HepG2 (cell line): ENCODE data around the gene MRPL38. TPM values are rescaled to one million over a fixed set of nuclear protein-coding genes. Genes with fewer than 3 reads are reported as not detected.

Source experiments
- CHCHD3 ChIP-seq: sonication (generic); formaldehyde crosslinking; IDR thresholded peaks from 2 replicates; pipeline ENCODE4 v1.8.0; 2022; ENCODE audit warnings: mild to moderate bottlenecking, missing genetic modification reagents, moderate library complexity
- GZF1 ChIP-seq: sonication (generic); formaldehyde crosslinking; IDR thresholded peaks from 2 replicates; pipeline ENCODE4 v1.5.1; 2020; ENCODE audit warnings: mild to moderate bottlenecking, missing genetic modification reagents
- KLF13 ChIP-seq: sonication (generic); formaldehyde crosslinking; IDR thresholded peaks from 2 replicates; pipeline ENCODE4 v1.4.0; 2020; ENCODE audit warnings: mild to moderate bottlenecking, missing genetic modification reagents
- RBM39 ChIP-seq: fragments of 200-400 bp; formaldehyde crosslinking; IDR thresholded peaks from one replicate; pipeline ENCODE4 v1.6.1; 2018; ENCODE audit warnings: antibody characterized with exemption, mild to moderate bottlenecking, low read depth, low read length; ENCODE audit not compliant: poor library complexity, severe bottlenecking
- RFX1 ChIP-seq: fragments of 450-650 bp; IDR thresholded peaks from 2 replicates; pipeline ENCODE4 v1.6.1; 2017
- SAFB2 ChIP-seq: sonication (generic); formaldehyde crosslinking; IDR thresholded peaks from 2 replicates; pipeline ENCODE4 v1.5.1; 2020; ENCODE audit warnings: missing genetic modification reagents, low read depth, mild to moderate bottlenecking, borderline replicate concordance
- SRSF9 ChIP-seq: fragments of 200-400 bp; formaldehyde crosslinking; IDR thresholded peaks from 2 replicates; pipeline ENCODE4 v1.6.1; 2018; ENCODE audit warnings: borderline replicate concordance, mild to moderate bottlenecking, low read depth, low read length; ENCODE audit not compliant: insufficient read depth, poor library complexity, severe bottlenecking
- TEAD2 ChIP-seq: sonication (generic); formaldehyde crosslinking; IDR thresholded peaks from 2 replicates; pipeline ENCODE4 v1.9.0; 2021; ENCODE audit warnings: missing genetic modification reagents
- ZC3H4 ChIP-seq: sonication (generic); formaldehyde crosslinking; IDR thresholded peaks from 2 replicates; pipeline ENCODE4 v1.4.0; 2020; ENCODE audit warnings: missing genetic modification reagents, borderline replicate concordance
- ZNF232 ChIP-seq: sonication (generic); formaldehyde crosslinking; IDR thresholded peaks from 2 replicates; pipeline ENCODE4 v1.4.0; 2020; ENCODE audit warnings: missing genetic modification reagents, borderline replicate concordance
- ZNF431 ChIP-seq: sonication (generic); formaldehyde crosslinking; IDR thresholded peaks from 2 replicates; pipeline ENCODE4 v1.9.0; 2022; ENCODE audit warnings: missing genetic modification reagents, low read depth, mild to moderate bottlenecking, borderline replicate concordance
- ZNF562 ChIP-seq: sonication (generic); formaldehyde crosslinking; IDR thresholded peaks from 2 replicates; pipeline ENCODE4 v1.8.0; 2022; ENCODE audit warnings: missing genetic modification reagents, borderline replicate concordance
- ZNF678 ChIP-seq: sonication (generic); formaldehyde crosslinking; IDR thresholded peaks from 2 replicates; pipeline ENCODE4 v1.4.0; 2020; ENCODE audit warnings: mild to moderate bottlenecking, missing genetic modification reagents
- ZNF703 ChIP-seq: sonication (generic); formaldehyde crosslinking; IDR thresholded peaks from 2 replicates; pipeline ENCODE4 v1.5.1; 2020; ENCODE audit warnings: missing genetic modification reagents, mild to moderate bottlenecking, moderate library complexity, borderline replicate concordance
- polyA plus RNA-seq, 8 experiments: library from polyadenylated mRNA; depleted of rRNA in 3 of 8; stranded (reverse) in 7 of 8; unstranded in 1 of 8; fragments of >200 nt; fragmentation: Illumina TruSeq in 4 of 8; extraction: Trizol in 4 of 8; gene quantifications; 2 replicates each; pipeline versions ENCODE4 v1.2.1 to v1.2.3, GENCODE V29; 2011 to 2016; ENCODE audit warnings: low read depth in 4 of 8, missing spikeins in 1 of 8, mixed read lengths in 1 of 8; ENCODE audit not compliant: insufficient read depth in 1 of 8
- total RNA-seq, 5 experiments: library from RNA; depleted of rRNA; stranded (reverse); fragments of >200 nt; fragmentation: Illumina TruSeq; extraction: Trizol; gene quantifications; 2 replicates each; pipeline ENCODE4 v1.2.3, GENCODE V29; 2016; ENCODE audit warnings: low read depth in 1 of 5
- TF ChIP-seq, protein P1 (sequence below): sonication (generic); formaldehyde crosslinking; IDR thresholded peaks from 2 replicates; pipeline ENCODE4 v1.9.0; 2021; ENCODE audit warnings: missing genetic modification reagents, borderline replicate concordance
- TF ChIP-seq, protein P2 (sequence below): IDR thresholded peaks from 2 replicates; pipeline ENCODE4 v1.6.1; 2012; ENCODE audit warnings: inconsistent platforms
- TF ChIP-seq, protein P3 (sequence below): fragments of 450-650 bp; IDR thresholded peaks from 2 replicates; pipeline ENCODE4 v1.6.1; 2017
- TF ChIP-seq, protein P4 (sequence below): IDR thresholded peaks from 2 replicates; pipeline ENCODE4 v1.6.1; 2012; ENCODE audit warnings: low read length, improper control_type of control experiment
- TF ChIP-seq, protein P5 (sequence below), 2 experiments: fragments of 450-650 bp in 1 of 2; sonication (generic) in 1 of 2; formaldehyde crosslinking; IDR thresholded peaks; 2 replicates each; pipeline versions ENCODE4 v1.5.0 to v1.8.0; 2020 to 2022; ENCODE audit warnings: mild to moderate bottlenecking in 1 of 2, missing genetic modification reagents in 1 of 2

MRPL38 gene
- total and polyA plus RNA-seq, 2 of the 13 experiments (the other 11 are each of a cell fraction or from before 2014, with no cell fraction given) = 83.7 to 125 TPM

DNA sequence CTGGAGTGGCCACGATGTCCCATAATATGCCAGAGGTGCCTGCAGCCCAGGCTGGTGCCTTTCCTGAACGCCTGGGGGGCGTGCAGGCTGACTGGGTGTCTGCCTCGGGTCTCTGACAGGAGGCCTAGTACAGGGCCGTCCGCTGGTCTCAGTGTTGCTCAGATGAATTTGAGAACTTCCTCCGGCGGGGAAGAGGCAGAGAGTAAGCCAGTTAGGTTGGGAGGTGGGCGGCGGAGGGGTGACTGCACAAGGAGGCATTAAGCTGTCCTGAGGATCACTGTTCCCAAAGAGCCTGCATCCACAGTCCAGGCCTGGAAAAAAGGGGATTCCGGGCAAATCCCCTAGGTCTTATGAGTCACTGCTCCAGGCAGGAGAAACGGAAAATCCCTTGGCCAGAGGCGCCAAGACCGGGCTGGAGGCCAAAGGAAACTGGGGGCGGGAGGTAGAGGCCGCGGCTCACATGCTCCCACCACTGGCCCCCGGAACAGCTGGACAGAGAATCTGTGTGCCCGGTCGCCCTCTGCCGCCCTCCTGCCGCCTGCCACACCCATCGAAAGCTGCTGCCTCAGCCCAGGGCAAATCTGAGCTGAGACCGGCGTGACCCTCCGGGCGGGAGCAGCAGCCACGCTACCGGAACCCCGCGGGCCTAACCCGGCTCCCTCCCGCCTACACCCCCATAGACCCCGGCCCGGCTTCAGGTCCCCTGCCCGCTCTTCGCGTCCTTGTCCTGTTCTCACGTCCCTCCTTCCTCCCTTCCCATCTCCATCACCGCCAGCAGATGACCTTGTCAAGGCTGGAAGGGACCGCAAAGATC lies 27.5 kb downstream of the MRPL38 start (continued):
- TF ChIP-seq, protein P1, sequence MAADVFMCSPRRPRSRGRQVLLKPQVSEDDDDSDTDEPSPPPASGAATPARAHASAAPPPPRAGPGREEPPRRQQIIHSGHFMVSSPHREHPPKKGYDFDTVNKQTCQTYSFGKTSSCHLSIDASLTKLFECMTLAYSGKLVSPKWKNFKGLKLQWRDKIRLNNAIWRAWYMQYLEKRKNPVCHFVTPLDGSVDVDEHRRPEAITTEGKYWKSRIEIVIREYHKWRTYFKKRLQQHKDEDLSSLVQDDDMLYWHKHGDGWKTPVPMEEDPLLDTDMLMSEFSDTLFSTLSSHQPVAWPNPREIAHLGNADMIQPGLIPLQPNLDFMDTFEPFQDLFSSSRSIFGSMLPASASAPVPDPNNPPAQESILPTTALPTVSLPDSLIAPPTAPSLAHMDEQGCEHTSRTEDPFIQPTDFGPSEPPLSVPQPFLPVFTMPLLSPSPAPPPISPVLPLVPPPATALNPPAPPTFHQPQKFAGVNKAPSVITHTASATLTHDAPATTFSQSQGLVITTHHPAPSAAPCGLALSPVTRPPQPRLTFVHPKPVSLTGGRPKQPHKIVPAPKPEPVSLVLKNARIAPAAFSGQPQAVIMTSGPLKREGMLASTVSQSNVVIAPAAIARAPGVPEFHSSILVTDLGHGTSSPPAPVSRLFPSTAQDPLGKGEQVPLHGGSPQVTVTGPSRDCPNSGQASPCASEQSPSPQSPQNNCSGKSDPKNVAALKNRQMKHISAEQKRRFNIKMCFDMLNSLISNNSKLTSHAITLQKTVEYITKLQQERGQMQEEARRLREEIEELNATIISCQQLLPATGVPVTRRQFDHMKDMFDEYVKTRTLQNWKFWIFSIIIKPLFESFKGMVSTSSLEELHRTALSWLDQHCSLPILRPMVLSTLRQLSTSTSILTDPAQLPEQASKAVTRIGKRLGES (CRISPR knock-in tag) = no peak
- TF ChIP-seq ZC3H4 (CRISPR knock-in tag) = peak; percentile 33; the same call in 1 of the 2 replicates
- TF ChIP-seq RFX1 = no peak
- TF ChIP-seq, protein P2, sequence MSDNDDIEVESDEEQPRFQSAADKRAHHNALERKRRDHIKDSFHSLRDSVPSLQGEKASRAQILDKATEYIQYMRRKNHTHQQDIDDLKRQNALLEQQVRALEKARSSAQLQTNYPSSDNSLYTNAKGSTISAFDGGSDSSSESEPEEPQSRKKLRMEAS = no peak
- TF ChIP-seq, protein P3, sequence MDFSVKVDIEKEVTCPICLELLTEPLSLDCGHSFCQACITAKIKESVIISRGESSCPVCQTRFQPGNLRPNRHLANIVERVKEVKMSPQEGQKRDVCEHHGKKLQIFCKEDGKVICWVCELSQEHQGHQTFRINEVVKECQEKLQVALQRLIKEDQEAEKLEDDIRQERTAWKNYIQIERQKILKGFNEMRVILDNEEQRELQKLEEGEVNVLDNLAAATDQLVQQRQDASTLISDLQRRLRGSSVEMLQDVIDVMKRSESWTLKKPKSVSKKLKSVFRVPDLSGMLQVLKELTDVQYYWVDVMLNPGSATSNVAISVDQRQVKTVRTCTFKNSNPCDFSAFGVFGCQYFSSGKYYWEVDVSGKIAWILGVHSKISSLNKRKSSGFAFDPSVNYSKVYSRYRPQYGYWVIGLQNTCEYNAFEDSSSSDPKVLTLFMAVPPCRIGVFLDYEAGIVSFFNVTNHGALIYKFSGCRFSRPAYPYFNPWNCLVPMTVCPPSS = no peak
- TF ChIP-seq GZF1 = peak; percentile 36; the same call in 1 of the 2 replicates
- no peak; the same call in 1 of the 2 replicates for TF ChIP-seq ZNF431
- no peak; the same call in 1 of the 2 replicates for TF ChIP-seq ZNF562
- no peak for TF ChIP-seq RBM39
- peak; percentile 72 for TF ChIP-seq ZNF703 (CRISPR knock-in tag)
- TF ChIP-seq ZNF678 = 0 out of 2 replicates have a peak, but pooled peaks have one; percentile 73
- TF ChIP-seq SRSF9 = no peak
- TF ChIP-seq, protein P4, sequence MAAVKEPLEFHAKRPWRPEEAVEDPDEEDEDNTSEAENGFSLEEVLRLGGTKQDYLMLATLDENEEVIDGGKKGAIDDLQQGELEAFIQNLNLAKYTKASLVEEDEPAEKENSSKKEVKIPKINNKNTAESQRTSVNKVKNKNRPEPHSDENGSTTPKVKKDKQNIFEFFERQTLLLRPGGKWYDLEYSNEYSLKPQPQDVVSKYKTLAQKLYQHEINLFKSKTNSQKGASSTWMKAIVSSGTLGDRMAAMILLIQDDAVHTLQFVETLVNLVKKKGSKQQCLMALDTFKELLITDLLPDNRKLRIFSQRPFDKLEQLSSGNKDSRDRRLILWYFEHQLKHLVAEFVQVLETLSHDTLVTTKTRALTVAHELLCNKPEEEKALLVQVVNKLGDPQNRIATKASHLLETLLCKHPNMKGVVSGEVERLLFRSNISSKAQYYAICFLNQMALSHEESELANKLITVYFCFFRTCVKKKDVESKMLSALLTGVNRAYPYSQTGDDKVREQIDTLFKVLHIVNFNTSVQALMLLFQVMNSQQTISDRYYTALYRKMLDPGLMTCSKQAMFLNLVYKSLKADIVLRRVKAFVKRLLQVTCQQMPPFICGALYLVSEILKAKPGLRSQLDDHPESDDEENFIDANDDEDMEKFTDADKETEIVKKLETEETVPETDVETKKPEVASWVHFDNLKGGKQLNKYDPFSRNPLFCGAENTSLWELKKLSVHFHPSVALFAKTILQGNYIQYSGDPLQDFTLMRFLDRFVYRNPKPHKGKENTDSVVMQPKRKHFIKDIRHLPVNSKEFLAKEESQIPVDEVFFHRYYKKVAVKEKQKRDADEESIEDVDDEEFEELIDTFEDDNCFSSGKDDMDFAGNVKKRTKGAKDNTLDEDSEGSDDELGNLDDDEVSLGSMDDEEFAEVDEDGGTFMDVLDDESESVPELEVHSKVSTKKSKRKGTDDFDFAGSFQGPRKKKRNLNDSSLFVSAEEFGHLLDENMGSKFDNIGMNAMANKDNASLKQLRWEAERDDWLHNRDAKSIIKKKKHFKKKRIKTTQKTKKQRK = no peak
- TF ChIP-seq CHCHD3 (CRISPR knock-in tag) = no peak
- no peak; the same call in 1 of the 2 replicates for TF ChIP-seq SAFB2 (CRISPR knock-in tag)
- TF ChIP-seq, protein P5, sequence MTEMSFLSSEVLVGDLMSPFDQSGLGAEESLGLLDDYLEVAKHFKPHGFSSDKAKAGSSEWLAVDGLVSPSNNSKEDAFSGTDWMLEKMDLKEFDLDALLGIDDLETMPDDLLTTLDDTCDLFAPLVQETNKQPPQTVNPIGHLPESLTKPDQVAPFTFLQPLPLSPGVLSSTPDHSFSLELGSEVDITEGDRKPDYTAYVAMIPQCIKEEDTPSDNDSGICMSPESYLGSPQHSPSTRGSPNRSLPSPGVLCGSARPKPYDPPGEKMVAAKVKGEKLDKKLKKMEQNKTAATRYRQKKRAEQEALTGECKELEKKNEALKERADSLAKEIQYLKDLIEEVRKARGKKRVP (CRISPR knock-in tag; IDR thresholded peaks at IDR 0.05) = peak in 1 of 2 experiments; percentile 85; a peak in 2 of 4 replicates
- TF ChIP-seq KLF13 (CRISPR knock-in tag) = no peak; the same call in 1 of the 2 replicates
- TF ChIP-seq ZNF232 (CRISPR knock-in tag) = no peak
- no peak for TF ChIP-seq TEAD2 (CRISPR knock-in tag)
